SK-N-SH (cell line): ENCODE results near the gene FNDC3B. TPM values are rescaled to one million over a fixed set of nuclear protein-coding genes. Genes with fewer than 3 reads are reported as not detected.

Experiments
- CTCF ChIA-PET: fragments of 300-600, 350-600 bp; formaldehyde crosslinking; extraction: SDS; loops from one replicate; lab custom pipeline; 2021; lab: Yijun Ruan, JAX
- POLR2A ChIA-PET: fragments of 350-600 bp; sonication (Branson Sonifier 250); formaldehyde crosslinking; extraction: SDS; loops from one replicate; lab custom pipeline; 2020; ENCODE audit warnings: antibody characterized with exemption, inconsistent platforms; lab: Yijun Ruan, JAX
- DNase-seq: peaks from one replicate; pipeline ENCODE4 v3.0.0; 2012
- H2AFZ ChIP-seq: fragments of 200-600 bp; sonication (generic); 2 replicates; pipeline ENCODE4 v1.8.1; 2016; ENCODE audit warnings: antibody characterized with exemption, mild to moderate bottlenecking, low read depth
- H3F3A ChIP-seq: fragments of 200-600 bp; sonication (generic); replicated peaks from 2 replicates; pipeline ENCODE3; 2016; ENCODE audit warnings: antibody characterized with exemption, mild to moderate bottlenecking; ENCODE audit not compliant: insufficient read depth
- H3K27ac ChIP-seq, 2 experiments: fragments of 200-500 bp in 1 of 2; fragments of 200-600 bp in 1 of 2; sonication (Bioruptor generic) in 1 of 2; sonication (generic), shearing (Covaris generic) in 1 of 2; 2 replicates each; pipeline versions ENCODE4 v1.5.1 to v1.6.1; 2014 to 2016; ENCODE audit warnings: low read depth in 2 of 2, inconsistent platforms in 1 of 2, low read length in 1 of 2, mild to moderate bottlenecking in 1 of 2, mixed read lengths in 1 of 2
- H3K27me3 ChIP-seq: fragments of 200-600 bp; sonication (generic), shearing (Covaris generic); 2 replicates; pipeline ENCODE4 v1.6.1; 2016; ENCODE audit warnings: mixed run types; ENCODE audit not compliant: insufficient read depth
- H3K36me3 ChIP-seq, 2 experiments: fragments of 200-500 bp in 1 of 2; fragments of 200-600 bp in 1 of 2; sonication (Bioruptor generic) in 1 of 2; sonication (generic) in 1 of 2; replicated peaks in 1 of 2; 2 replicates each; pipeline versions ENCODE3 to v1.5.1; 2014 to 2016; ENCODE audit warnings: low read length in 1 of 2, mild to moderate bottlenecking in 1 of 2; ENCODE audit not compliant: insufficient read depth in 2 of 2, control insufficient read depth in 1 of 2
- H3K4me1 ChIP-seq, 2 experiments: fragments of 200-500 bp in 1 of 2; fragments of 200-600 bp in 1 of 2; sonication (Bioruptor generic) in 1 of 2; sonication (generic), shearing (Covaris generic) in 1 of 2; 2 replicates each; pipeline versions ENCODE4 v1.5.1 to v1.6.1; 2014 to 2016; ENCODE audit warnings: low read depth in 1 of 2, low read length in 1 of 2, mixed run types in 1 of 2; ENCODE audit not compliant: insufficient read depth in 2 of 2, control insufficient read depth in 1 of 2
- H3K4me2 ChIP-seq: fragments of 200-600 bp; sonication (generic), shearing (Covaris generic); 2 replicates; pipeline ENCODE4 v1.6.1; 2017; ENCODE audit warnings: mixed run types
- H3K4me3 ChIP-seq, 2 experiments: fragments of 200-500 bp in 1 of 2; fragments of 200-600 bp in 1 of 2; sonication (Bioruptor generic) in 1 of 2; sonication (generic), shearing (Covaris generic) in 1 of 2; 2 replicates each; pipeline versions ENCODE4 v1.5.1 to v1.8.1; 2014 to 2016; ENCODE audit warnings: low read depth in 2 of 2, inconsistent platforms in 1 of 2, low read length in 1 of 2, mild to moderate bottlenecking in 1 of 2, mixed read lengths in 1 of 2, moderate library complexity in 1 of 2
- H3K79me2 ChIP-seq: fragments of 200-600 bp; sonication (generic); 2 replicates; pipeline ENCODE4 v1.8.1; 2017; ENCODE audit warnings: mild to moderate bottlenecking; ENCODE audit not compliant: insufficient read depth
- H3K9ac ChIP-seq: fragments of 200-600 bp; sonication (generic); 2 replicates; pipeline ENCODE4 v1.6.1; 2017; ENCODE audit warnings: mixed run types
- H3K9me2 ChIP-seq: fragments of 200-600 bp; sonication (generic); 2 replicates; pipeline ENCODE4 v1.6.1; 2017; ENCODE audit warnings: mixed run types
- H3K9me3 ChIP-seq: fragments of 200-600 bp; sonication (generic); 2 replicates; pipeline ENCODE4 v1.6.1; 2017; ENCODE audit warnings: mixed run types, mild to moderate bottlenecking, moderate library complexity
- H4K20me1 ChIP-seq: fragments of 200-600 bp; sonication (generic); 2 replicates; pipeline ENCODE4 v1.6.1; 2017; ENCODE audit warnings: mild to moderate bottlenecking, mixed run types; ENCODE audit not compliant: insufficient read depth
- CHD2 ChIP-seq: fragments of 150-350 bp; IDR thresholded peaks from 2 replicates; pipeline ENCODE4 v1.6.1; 2018; ENCODE audit warnings: low read length; ENCODE audit not compliant: partially characterized antibody
- CTCF ChIP-seq: fragments of 200-600 bp; sonication (generic); IDR thresholded peaks from 2 replicates; pipeline ENCODE4 v1.6.1; 2017; ENCODE audit warnings: antibody characterized with exemption, mild to moderate bottlenecking, moderate library complexity
- ELF1 ChIP-seq: IDR thresholded peaks from 2 replicates; pipeline ENCODE4 v1.4.0; 2012
- FOSL2 ChIP-seq: IDR thresholded peaks from 2 replicates; pipeline ENCODE4 v1.4.0; 2012; ENCODE audit warnings: low read depth, mild to moderate bottlenecking, moderate library complexity, borderline replicate concordance
- FOXJ3 ChIP-seq: sonication (generic); formaldehyde crosslinking; IDR thresholded peaks from 2 replicates; pipeline ENCODE4 v1.5.1; 2020; ENCODE audit warnings: mild to moderate bottlenecking, missing genetic modification reagents
- FOXM1 ChIP-seq: IDR thresholded peaks from 2 replicates; pipeline ENCODE4 v1.4.0; 2012; ENCODE audit warnings: low read depth, mild to moderate bottlenecking
- GABPA ChIP-seq: IDR thresholded peaks from 2 replicates; pipeline ENCODE4 v1.4.0; 2012; ENCODE audit warnings: low read depth, mild to moderate bottlenecking
- GATA2 ChIP-seq: sonication (generic); formaldehyde crosslinking; IDR thresholded peaks from 2 replicates; pipeline ENCODE4 v1.5.0; 2020; ENCODE audit warnings: mild to moderate bottlenecking, missing genetic modification reagents
- IRF3 ChIP-seq: fragments of 150-350 bp; IDR thresholded peaks from 2 replicates; pipeline ENCODE4 v1.6.1; 2016; ENCODE audit warnings: mild to moderate bottlenecking, low read depth, low read length
- JUND ChIP-seq: IDR thresholded peaks from 2 replicates; pipeline ENCODE4 v1.4.0; 2012
- MAX ChIP-seq: IDR thresholded peaks from 2 replicates; pipeline ENCODE4 v1.4.0; 2012; ENCODE audit warnings: low read depth
- NFIC ChIP-seq: IDR thresholded peaks from 2 replicates; pipeline ENCODE4 v1.4.0; 2012; ENCODE audit warnings: borderline replicate concordance
- NRF1 ChIP-seq: IDR thresholded peaks from 2 replicates; pipeline ENCODE4 v1.6.1; 2012; ENCODE audit warnings: low read depth, mild to moderate bottlenecking, low read length
- PBX3 ChIP-seq: IDR thresholded peaks from 2 replicates; pipeline ENCODE4; 2012
- POLR2AphosphoS5 ChIP-seq: IDR thresholded peaks from 2 replicates; pipeline ENCODE4 v1.6.1; 2012; ENCODE audit warnings: low read depth, low read length
- SMC3 ChIP-seq: IDR thresholded peaks from 2 replicates; pipeline ENCODE4 v1.6.1; 2012; ENCODE audit warnings: low read depth, low read length, improper control_type of control experiment
- TAF1 ChIP-seq: IDR thresholded peaks from 2 replicates; pipeline ENCODE4 v1.6.1; 2012; ENCODE audit warnings: low read depth, mild to moderate bottlenecking, low read length, moderate library complexity, borderline replicate concordance
- USF2 ChIP-seq: fragments of 150-350 bp; IDR thresholded peaks from 2 replicates; pipeline ENCODE4 v1.6.1; 2017; ENCODE audit warnings: antibody characterized with exemption, low read length, low read depth, borderline replicate concordance
- WGBS: methylation state at CpG from one replicate; pipeline ENCODE4 v1.1.6; 2017; ENCODE audit warnings: low lambda C conversion rate; 5-methylcytosine and 5-hydroxymethylcytosine counted together
- polyA plus RNA-seq, 3 experiments: library from polyadenylated mRNA; depleted of rRNA; stranded (reverse); fragments of >200 nt; gene quantifications; 2 replicates each; pipeline ENCODE4 v1.2.3, GENCODE V29; 2012

FNDC3B gene
- polyA plus RNA-seq, 1 of the 3 experiments (the other 2 are of a cell fraction): 10.4 TPM

- H3K36me3 ChIP-seq: peaks cover 9 to 43% of the 10 kb centered on the region in 2 experiments
- 0 out of 2 replicates have a peak, but pooled peaks cover 12% of the 10 kb centered on the region for H4K20me1 ChIP-seq
- no peak overlapping the region for H3K4me2 ChIP-seq
- CTCF ChIA-PET: no interaction called here
- no peaks in the 10 kb centered on the region for H3F3A ChIP-seq
- WGBS: 97% methylated on average over 1 of the region's 1 CpG
- no peaks in the 10 kb centered on the region for H3K9me3 ChIP-seq
- peaks cover 83% of the 10 kb centered on the region for H3K79me2 ChIP-seq
- POLR2A ChIA-PET: no interaction called here
- H3K27me3 ChIP-seq: no peaks in the 10 kb centered on the region
- no peak for DNase-seq
- no peak overlapping the region for H2AFZ ChIP-seq
- H3K9me2 ChIP-seq: no peaks in the 10 kb centered on the region
- H3K4me1 ChIP-seq: peaks cover 0 to 14% of the 10 kb centered on the region in 2 experiments; a peak in 2 of 4 replicates
- no peak overlapping the region for H3K27ac ChIP-seq
- H3K9ac ChIP-seq: no peak overlapping the region
- no peak overlapping the region for H3K4me3 ChIP-seq
- TF ChIP-seq SMC3 (no peak), TAF1 (no peak), NFIC (no peak), CTCF (no peak), POLR2AphosphoS5 (no peak), ELF1 (no peak), IRF3 (no peak), NRF1 (no peak), FOXJ3 (CRISPR knock-in tag) (no peak), GABPA (no peak), PBX3 (no peak), FOSL2 (no peak), CHD2 (no peak), USF2 (no peak), GATA2 (no peak), MAX (no peak), FOXM1 (no peak), JUND (no peak)
Observed at GRCh38 chr3:172229462-172229861, 190.1 kb downstream of the FNDC3B start.
